NCI-H1694 (cell line): ENCODE results near the gene SERPINA10.
A peak's percentile ranks its signal among the peaks of the same experiment; 100 is the strongest.

Experiments
- DNase-seq: peaks from one replicate; lab custom pipeline; 2025; lab: John Stamatoyannopoulos, UW

SERPINA10 gene

GRCh38 chr14:94292872-94293577 lies at the start of gene SERPINA10:
SERPINA10 (minus strand) TSS chr14:94293268; CDS start chr14:94290593, 2,675 bp downstream.
- DNase-seq: no peak

- DNase-seq: peak; percentile 99
These were observed 49.4 kb upstream of the SERPINA10 start for GRCh38 chr14:94342334-94342934.

GRCh38 chr14:94341656-94342333 lies 48.7 kb upstream of the SERPINA10 start:
- no peak for DNase-seq

- DNase-seq: no peak
These were observed 47.5 kb upstream of the SERPINA10 start for GRCh38 chr14:94340533-94340932.

- DNase-seq: no peak
These were observed 45.0 kb upstream of the SERPINA10 start for GRCh38 chr14:94338023-94338422.

GRCh38 chr14:94337274-94337673 lies 44.2 kb upstream of the SERPINA10 start:
- DNase-seq: no peak

- DNase-seq: no peak
These were observed 41.8 kb upstream of the SERPINA10 start for GRCh38 chr14:94334872-94335271.

- DNase-seq: no peak
These were observed 39.5 kb upstream of the SERPINA10 start for GRCh38 chr14:94332587-94332986.

GRCh38 chr14:94332063-94332583 lies 39.1 kb upstream of the SERPINA10 start:
- DNase-seq: no peak

GRCh38 chr14:94331462-94331861 lies 38.4 kb upstream of the SERPINA10 start:
- DNase-seq: no peak

- DNase-seq: no peak
These were observed 37.8 kb upstream of the SERPINA10 start for GRCh38 chr14:94330857-94331256.

- DNase-seq: no peak
These were observed 37.4 kb upstream of the SERPINA10 start for GRCh38 chr14:94330432-94330831.

GRCh38 chr14:94329857-94330256 lies 36.8 kb upstream of the SERPINA10 start:
- DNase-seq: no peak

GRCh38 chr14:94328196-94328595 lies 35.1 kb upstream of the SERPINA10 start:
- no peak for DNase-seq

- DNase-seq: no peak
These were observed 29.8 kb upstream of the SERPINA10 start, which contains the start of gene SERPINA6 for GRCh38 chr14:94322648-94323570. SERPINA6 (minus strand) TSS chr14:94323336; CDS start chr14:94314648, 8,688 bp downstream.

- no peak for DNase-seq
These were observed 28.6 kb upstream of the SERPINA10 start for GRCh38 chr14:94321421-94322271.

- DNase-seq: peak; percentile 34
These were observed 27.2 kb upstream of the SERPINA10 start for GRCh38 chr14:94320243-94320642.

- DNase-seq: no peak
These were observed 24.2 kb upstream of the SERPINA10 start for GRCh38 chr14:94317259-94317658.

- DNase-seq: no peak
These were observed 23.6 kb upstream of the SERPINA10 start for GRCh38 chr14:94316692-94317091.

GRCh38 chr14:94314890-94315289 lies 21.8 kb upstream of the SERPINA10 start:
- no peak for DNase-seq
